Fibroblast of pulmonary artery (primary cell): ENCODE measurements around the gene ZBTB45.
"Not testable (repeated sequence)": the region's sequence is repeated elsewhere in the genome, so short reads cannot be mapped to it uniquely, and the experiment has no call there.

Experiments used
- DNase-seq: peaks from one replicate; pipeline ENCODE4 v3.0.0-alpha.2; 2010; ENCODE audit warnings: low read depth
- H3K4me3 ChIP-seq: replicated peaks from 2 replicates; pipeline ENCODE4 v1.5.1; 2011; ENCODE audit warnings: low read depth, mild to moderate bottlenecking, control low read depth, low read length, moderate library complexity
- CTCF ChIP-seq: IDR thresholded peaks from 2 replicates; pipeline ENCODE4 v1.5.1; 2011; ENCODE audit warnings: mild to moderate bottlenecking, control low read depth, low read length, inconsistent platforms; ENCODE audit errors: missing control alignments

ZBTB45 gene

GRCh38 chr19:58543826-58544590 lies 24.4 kb upstream of the ZBTB45 start, which contains the start of gene TRIM28:
Gene TRIM28 (plus strand): TSS chr19:58544064. CDS start chr19:58544758, 694 bp downstream.
- DNase-seq, result peak; percentile 99

GRCh38 chr19:58542641-58543372 lies 23.2 kb upstream of the ZBTB45 start:
- H3K4me3 ChIP-seq, DNase-seq: not testable (repeated sequence)

More at GRCh38 chr19:58543826-58544590, 24.4 kb upstream of the ZBTB45 start, which contains the start of gene TRIM28:
- peak within 1 kb of the TSS; percentile 91 for H3K4me3 ChIP-seq
- TF ChIP-seq CTCF, result no peak

- not testable (repeated sequence) for H3K4me3 ChIP-seq, DNase-seq
Observed at GRCh38 chr19:58539169-58539559, 19.6 kb upstream of the ZBTB45 start.

GRCh38 chr19:58538257-58539168 lies 18.9 kb upstream of the ZBTB45 start:
- H3K4me3 ChIP-seq, result peak overlapping the region; percentile 31
- peak; percentile 42 for DNase-seq
- no peak for TF ChIP-seq CTCF

GRCh38 chr19:58536852-58537798 lies 17.5 kb upstream of the ZBTB45 start:
- no peak for TF ChIP-seq CTCF
- no peak for DNase-seq
- H3K4me3 ChIP-seq, result no peak overlapping the region

- no peak for DNase-seq
- no peak overlapping the region for H3K4me3 ChIP-seq
- TF ChIP-seq CTCF, result no peak
Observed at GRCh38 chr19:58535857-58536256, 16.2 kb upstream of the ZBTB45 start.

GRCh38 chr19:58531034-58531840 lies 11.6 kb upstream of the ZBTB45 start:
- TF ChIP-seq CTCF, result no peak
- no peak for DNase-seq
- no peak overlapping the region for H3K4me3 ChIP-seq
